ENCODE data around the gene ZNF44. TPM values are rescaled to one million over a fixed set of nuclear protein-coding genes. Genes with fewer than 3 reads are reported as not detected.

Gene ZNF44
- 4.4 and 6.2 TPM in 2 replicates for total RNA-seq

GRCh38 chr19:12294249-12295158, at the start of gene ZNF44:
ZNF44 (minus strand) TSS chr19:12294883; CDS start chr19:12294694, 189 bp downstream.

GRCh38 chr19:12333162-12334159, 38.8 kb upstream of the ZNF44 start, which contains the start of gene ZNF563:
ZNF563 (minus strand) TSS chr19:12333633; CDS start chr19:12333482, 151 bp downstream.

Other genes with a start within 250 kb of the ZNF44 start
- 0.11 and 0.26 TPM in 2 replicates for gene ZNF878, start 241.9 kb downstream of the ZNF44 start, total RNA-seq
- gene ZNF844, start 230.2 kb downstream of the ZNF44 start, total RNA-seq: 1.5 and 2.9 TPM in 2 replicates
- gene ZNF20, start 154.5 kb downstream of the ZNF44 start, total RNA-seq: 2.6 and 5.4 TPM in 2 replicates
- 11.1 and 12.0 TPM in 2 replicates for gene ZNF625, start 138.1 kb downstream of the ZNF44 start, total RNA-seq
- 7.0 and 8.7 TPM in 2 replicates for gene ZNF136, start 131.8 kb downstream of the ZNF44 start, total RNA-seq
- gene ZNF563, start 38.8 kb upstream of the ZNF44 start, total RNA-seq: 1.2 and 2.0 TPM in 2 replicates
- 0.65 and 1.9 TPM in 2 replicates for gene ZNF442, start 70.8 kb upstream of the ZNF44 start, total RNA-seq
- gene ZNF799, start 106.4 kb upstream of the ZNF44 start, total RNA-seq: 7.2 and 8.9 TPM in 2 replicates
- 5.5 and 7.2 TPM in 2 replicates for gene ZNF443, start 146.1 kb upstream of the ZNF44 start, total RNA-seq
- gene ZNF709, start 189.9 kb upstream of the ZNF44 start, total RNA-seq: 3.5 and 5.0 TPM in 2 replicates

Measured in dermis lymphatic vessel endothelial cell (primary cell).